ENCODE data around the gene FBP2.

DNA sequence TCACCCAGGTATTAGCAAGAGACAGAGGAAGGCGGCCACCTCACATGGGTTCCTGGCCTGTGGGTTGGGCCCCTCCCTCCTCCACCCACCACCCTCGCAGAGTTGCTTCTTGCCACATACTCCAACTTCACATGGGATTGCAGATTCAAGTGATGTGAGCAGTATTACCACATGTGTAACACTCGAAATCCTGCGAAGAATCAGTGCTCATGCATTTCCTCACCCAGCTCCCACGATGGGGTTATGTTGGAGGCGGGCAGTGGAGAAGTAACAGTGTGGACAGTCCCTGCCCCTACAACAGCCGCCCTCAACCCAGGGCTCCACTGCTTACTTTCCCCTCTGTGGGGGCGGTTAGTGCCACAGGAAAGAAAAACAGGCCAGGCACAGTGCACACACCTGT, 49.6 kb upstream of the FBP2 start:
- TF ChIP-seq, protein P1, sequence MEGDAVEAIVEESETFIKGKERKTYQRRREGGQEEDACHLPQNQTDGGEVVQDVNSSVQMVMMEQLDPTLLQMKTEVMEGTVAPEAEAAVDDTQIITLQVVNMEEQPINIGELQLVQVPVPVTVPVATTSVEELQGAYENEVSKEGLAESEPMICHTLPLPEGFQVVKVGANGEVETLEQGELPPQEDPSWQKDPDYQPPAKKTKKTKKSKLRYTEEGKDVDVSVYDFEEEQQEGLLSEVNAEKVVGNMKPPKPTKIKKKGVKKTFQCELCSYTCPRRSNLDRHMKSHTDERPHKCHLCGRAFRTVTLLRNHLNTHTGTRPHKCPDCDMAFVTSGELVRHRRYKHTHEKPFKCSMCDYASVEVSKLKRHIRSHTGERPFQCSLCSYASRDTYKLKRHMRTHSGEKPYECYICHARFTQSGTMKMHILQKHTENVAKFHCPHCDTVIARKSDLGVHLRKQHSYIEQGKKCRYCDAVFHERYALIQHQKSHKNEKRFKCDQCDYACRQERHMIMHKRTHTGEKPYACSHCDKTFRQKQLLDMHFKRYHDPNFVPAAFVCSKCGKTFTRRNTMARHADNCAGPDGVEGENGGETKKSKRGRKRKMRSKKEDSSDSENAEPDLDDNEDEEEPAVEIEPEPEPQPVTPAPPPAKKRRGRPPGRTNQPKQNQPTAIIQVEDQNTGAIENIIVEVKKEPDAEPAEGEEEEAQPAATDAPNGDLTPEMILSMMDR (IDR thresholded peaks at IDR 0.05), result no peak
- no peak for TF ChIP-seq POLR2A (IDR thresholded peaks at IDR 0.05)

Data from esophagus squamous epithelium (tissue), 4 donors.